Panc1 (cell line): ENCODE data around the gene FBXO15.

Experiments
- CTCF ChIP-seq: fragments of 450-650 bp; IDR thresholded peaks from 2 replicates; pipeline ENCODE4 v1.5.1; 2017; ENCODE audit warnings: mild to moderate bottlenecking
- POLR2AphosphoS5 ChIP-seq: IDR thresholded peaks from 2 replicates; pipeline ENCODE4 v1.6.1; 2012; ENCODE audit warnings: mild to moderate bottlenecking, low read depth, low read length, moderate library complexity
- SIN3A ChIP-seq: IDR thresholded peaks from 2 replicates; pipeline ENCODE4 v1.6.1; 2012; ENCODE audit warnings: low read depth, mild to moderate bottlenecking, low read length, moderate library complexity, borderline replicate concordance; ENCODE audit not compliant: insufficient read depth

GRCh38 chr18:74131124-74131523 lies 16.5 kb downstream of the FBXO15 start:
- TF ChIP-seq SIN3A = no peak
- no peak for TF ChIP-seq CTCF
- no peak for TF ChIP-seq POLR2AphosphoS5
